BE2C (cell line): ENCODE data around the gene SF3B5. TPM values are rescaled to one million over a fixed set of nuclear protein-coding genes. Genes with fewer than 3 reads are reported as not detected.
A peak's percentile ranks its signal among the peaks of the same experiment; 100 is the strongest.

Source experiments
- DNase-seq: peaks from one replicate; pipeline ENCODE4 v3.0.0-alpha.2; 2020
- H3K27me3 ChIP-seq: fragments of 250-450 bp; sonication (Bioruptor Pico); 2 replicates; pipeline ENCODE4 v1.5.1; 2020; ENCODE audit warnings: mild to moderate bottlenecking
- H3K36me3 ChIP-seq: fragments of 250-450 bp; sonication (Bioruptor Pico); 2 replicates; pipeline ENCODE4 v1.5.1; 2020; ENCODE audit warnings: mild to moderate bottlenecking
- H3K4me1 ChIP-seq: fragments of 250-450 bp; sonication (Bioruptor Pico); 2 replicates; pipeline ENCODE4 v1.5.1; 2020
- H3K4me3 ChIP-seq: 2 replicates; pipeline ENCODE4 v1.5.1; 2011; ENCODE audit warnings: low read depth, low read length
- H3K9me3 ChIP-seq: fragments of 250-450 bp; sonication (Bioruptor Pico); 2 replicates; pipeline ENCODE4 v1.5.1; 2020
- CTCF ChIP-seq: IDR thresholded peaks from 2 replicates; pipeline ENCODE4 v1.5.1; 2012; ENCODE audit warnings: mild to moderate bottlenecking, low read depth, low read length
- polyA plus RNA-seq: library from polyadenylated mRNA; unstranded; fragments of >200 nt; gene quantifications from one replicate; pipeline ENCODE4 v1.2.1, GENCODE V29; 2012; ENCODE audit warnings: low read depth, missing spikeins; ENCODE audit not compliant: insufficient read length, insufficient read depth

Gene SF3B5
- 305 TPM for polyA plus RNA-seq

DNA sequence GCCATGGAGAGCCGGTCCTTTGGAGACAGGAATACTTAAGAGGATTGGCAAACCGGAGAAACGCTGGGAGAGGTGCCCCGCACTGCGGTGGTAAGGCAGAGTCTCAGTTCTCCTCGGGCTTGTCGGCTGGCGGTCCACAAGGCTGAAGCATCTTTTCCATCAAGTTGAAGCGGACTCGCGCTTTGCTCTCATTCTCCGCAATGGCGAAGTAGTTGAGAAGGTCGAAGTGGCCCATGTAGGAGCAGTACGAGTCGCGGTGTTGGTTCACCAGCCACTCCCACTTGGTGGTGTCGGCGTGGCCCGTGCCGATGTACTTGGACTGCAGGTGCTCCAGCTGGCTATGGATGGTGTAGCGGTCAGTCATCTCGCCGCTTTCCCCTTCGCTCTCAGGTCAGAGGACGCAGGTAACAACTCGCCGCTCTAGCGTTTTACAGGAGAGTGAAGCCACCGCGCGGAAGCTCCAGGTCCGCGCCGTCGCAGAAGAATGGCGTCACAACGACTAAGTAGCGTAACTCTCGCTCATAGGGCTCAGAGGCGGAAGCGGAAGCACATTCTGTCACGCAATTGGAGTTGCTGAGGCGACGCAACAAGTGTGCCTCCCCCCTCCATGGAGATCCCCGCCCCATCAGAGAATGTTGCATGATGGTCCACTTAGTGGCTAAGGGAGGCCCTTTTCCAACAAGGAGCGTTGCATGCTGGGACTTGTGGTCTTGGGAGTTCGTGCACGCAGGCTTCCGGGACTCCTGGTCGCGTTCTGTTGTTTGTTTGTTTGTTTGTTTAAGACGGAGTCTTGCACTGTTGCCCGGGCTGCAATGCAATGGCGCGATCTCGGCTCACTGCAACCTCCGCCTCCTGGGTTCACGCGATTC is at the start of gene SF3B5:
SF3B5 (minus strand) TSS at position 440 of the 869 bp plus-strand sequence; CDS start at position 364, 76 bp downstream.
- TF ChIP-seq CTCF = no peak
- no peaks in the 10 kb centered on the region for H3K4me1 ChIP-seq
- peak within 1 kb of the TSS; percentile 99 for H3K4me3 ChIP-seq
- no peaks in the 10 kb centered on the region for H3K36me3 ChIP-seq
- H3K9me3 ChIP-seq = no peaks in the 10 kb centered on the region
- H3K27me3 ChIP-seq = peaks cover 6% of the 10 kb centered on the region
- peak; percentile 97 for DNase-seq

GRCh38 chr6:144144996-144145395 is 49.6 kb upstream of the SF3B5 start:
- no peaks in the 10 kb centered on the region for H3K36me3 ChIP-seq
- no peak overlapping the region for H3K4me3 ChIP-seq
- no peaks in the 10 kb centered on the region for H3K9me3 ChIP-seq
- peaks cover 7% of the 10 kb centered on the region for H3K27me3 ChIP-seq
- no peak for TF ChIP-seq CTCF
- no peaks in the 10 kb centered on the region for H3K4me1 ChIP-seq
- DNase-seq = no peak

DNA sequence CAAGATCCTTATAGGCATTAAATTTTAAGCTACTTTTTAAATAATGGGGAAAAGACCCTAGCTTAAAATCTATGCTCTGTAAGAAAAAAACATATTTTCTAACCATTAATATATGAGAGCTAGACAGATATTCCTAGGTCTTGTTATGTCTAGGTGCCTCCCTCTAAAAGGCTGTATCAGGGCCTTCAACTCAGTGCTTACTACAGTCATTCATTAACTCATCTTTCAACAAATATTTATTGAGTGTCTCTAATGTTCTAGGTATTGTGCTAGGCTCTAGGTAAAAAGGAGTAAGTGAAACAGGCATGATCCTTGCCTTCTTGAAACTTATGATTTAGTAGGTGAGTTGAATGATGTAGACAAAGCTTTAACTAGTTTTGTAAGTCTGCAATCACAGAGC is 48.5 kb upstream of the SF3B5 start:
- H3K4me3 ChIP-seq = no peak overlapping the region
- no peaks in the 10 kb centered on the region; the same call in 1 of the 2 replicates for H3K27me3 ChIP-seq
- no peaks in the 10 kb centered on the region for H3K36me3 ChIP-seq
- no peak for DNase-seq
- no peak for TF ChIP-seq CTCF
- no peaks in the 10 kb centered on the region for H3K9me3 ChIP-seq
- H3K4me1 ChIP-seq = no peaks in the 10 kb centered on the region

- Histone ChIP-seq H3K4me3 (no peak overlapping the region), H3K4me1 (no peaks in the 10 kb centered on the region), H3K9me3 (no peaks in the 10 kb centered on the region), H3K27me3 (no peaks in the 10 kb centered on the region; the same call in 1 of the 2 replicates), H3K36me3 (no peaks in the 10 kb centered on the region)
- TF ChIP-seq CTCF = no peak
- no peak for DNase-seq
Observed at GRCh38 chr6:144143106-144143505, 47.7 kb upstream of the SF3B5 start.

- Histone ChIP-seq H3K27me3 (no peaks in the 10 kb centered on the region), H3K9me3 (no peaks in the 10 kb centered on the region), H3K4me3 (no peak overlapping the region), H3K4me1 (no peaks in the 10 kb centered on the region), H3K36me3 (no peaks in the 10 kb centered on the region)
- TF ChIP-seq CTCF = no peak
- DNase-seq = no peak
Observed at GRCh38 chr6:144141470-144141869, 46.1 kb upstream of the SF3B5 start.

DNA sequence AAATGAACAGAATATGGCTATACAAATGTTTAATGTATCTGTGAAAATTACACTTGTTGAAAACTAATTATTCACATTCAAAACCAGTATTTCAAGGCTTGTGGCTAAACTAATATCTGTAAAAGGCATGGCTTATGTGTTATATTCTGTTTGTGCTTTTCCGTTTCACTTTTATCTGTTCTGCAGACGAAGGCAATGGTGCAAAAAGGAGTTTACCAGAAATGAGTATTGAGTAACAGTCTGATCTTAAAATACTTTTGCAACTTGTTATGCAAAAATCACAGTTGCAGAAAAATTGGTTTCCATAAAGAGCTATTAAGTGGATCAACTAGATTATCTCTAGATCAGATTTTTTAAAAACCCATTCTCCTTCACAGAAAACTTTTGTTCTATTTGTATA is 45.5 kb upstream of the SF3B5 start:
- Histone ChIP-seq H3K36me3 (no peaks in the 10 kb centered on the region), H3K27me3 (no peaks in the 10 kb centered on the region), H3K9me3 (no peaks in the 10 kb centered on the region), H3K4me3 (no peak overlapping the region), H3K4me1 (no peaks in the 10 kb centered on the region)
- no peak for DNase-seq
- no peak for TF ChIP-seq CTCF
